GM23338 (cell line): ENCODE results near the gene AKAP9.

Experiments used
- CTCF ChIP-seq, 2 experiments: fragments of 200-600 bp in 1 of 2; sonication (generic) in 1 of 2; conservative IDR thresholded peaks; 2 replicates each; pipeline versions ENCODE4 v1.5.1 to v1.6.1; 2016 to 2017; ENCODE audit warnings: antibody characterized with exemption in 2 of 2, low read depth in 2 of 2, mild to moderate bottlenecking in 2 of 2, moderate library complexity in 1 of 2
- EZH2 ChIP-seq: fragments of 200-600 bp; sonication (generic); IDR thresholded peaks from one replicate; pipeline ENCODE4 v1.8.0; 2017; ENCODE audit warnings: antibody characterized with exemption, mild to moderate bottlenecking, low read depth; ENCODE audit not compliant: unreplicated experiment
- EZH2phosphoT487 ChIP-seq: fragments of 200-600 bp; sonication (generic); IDR thresholded peaks from one replicate; pipeline ENCODE4 v1.8.1; 2018; ENCODE audit warnings: antibody characterized with exemption; ENCODE audit not compliant: unreplicated experiment
- JUNB ChIP-seq: IDR thresholded peaks from one replicate; pipeline ENCODE4 v1.6.1; 2016; ENCODE audit warnings: antibody characterized with exemption; ENCODE audit not compliant: unreplicated experiment
- POLR2AphosphoS5 ChIP-seq: IDR thresholded peaks from 2 replicates; pipeline ENCODE4 v1.6.1; 2016; ENCODE audit warnings: antibody characterized with exemption, low read depth
- REST ChIP-seq: IDR thresholded peaks from one replicate; pipeline ENCODE4 v1.6.1; 2018; ENCODE audit warnings: antibody characterized with exemption; ENCODE audit not compliant: unreplicated experiment
- STAT1 ChIP-seq: IDR thresholded peaks from one replicate; pipeline ENCODE4 v1.6.1; 2016; ENCODE audit warnings: antibody characterized with exemption; ENCODE audit not compliant: unreplicated experiment

GRCh38 chr7:92064438-92065029 is 123.9 kb downstream of the AKAP9 start:
- TF ChIP-seq CTCF (conservative IDR thresholded peaks at IDR 0.05; ENCODE audit: low read depth in 2 of 2), result no peak
- no peak for TF ChIP-seq EZH2
- no peak for TF ChIP-seq JUNB
- TF ChIP-seq EZH2phosphoT487, result no peak
- TF ChIP-seq POLR2AphosphoS5, result no peak
- TF ChIP-seq REST, result no peak
- TF ChIP-seq STAT1, result no peak
